Colonic mucosa (tissue), 4 donors: ENCODE results near the gene ARPP19. TPM values are rescaled to one million over a fixed set of nuclear protein-coding genes. Genes with fewer than 3 reads are reported as not detected.

Experiments used
- DNase-seq: peaks from one replicate; pipeline ENCODE4 v3.0.0-alpha.2; 2020
- H3K27ac ChIP-seq: fragments of 200-600 bp; one replicate; pipeline ENCODE4 v1.8.0; 2021
- H3K27me3 ChIP-seq: fragments of 200-600 bp; one replicate; pipeline ENCODE4 v1.8.0; 2021
- H3K36me3 ChIP-seq: fragments of 200-600 bp; one replicate; pipeline ENCODE4 v1.8.0; 2021
- H3K4me1 ChIP-seq: fragments of 200-600 bp; one replicate; pipeline ENCODE4 v1.8.0; 2021; ENCODE audit warnings: mild to moderate bottlenecking
- H3K4me3 ChIP-seq: fragments of 200-600 bp; one replicate; pipeline ENCODE4 v1.8.0; 2021
- H3K9ac ChIP-seq, 2 donors: one replicate each; pipeline ENCODE4 v1.7.0; 2013; ENCODE audit warnings: control low read depth in 2 of 2, low read depth in 2 of 2, low read length in 2 of 2
- H3K9me3 ChIP-seq: fragments of 200-600 bp; one replicate; pipeline ENCODE4 v1.8.0; 2021
- CTCF ChIP-seq: fragments of 200-600 bp; IDR thresholded peaks from one replicate; pipeline ENCODE4 v1.8.0; 2022; ENCODE audit warnings: antibody characterized with exemption, mild to moderate bottlenecking
- intact Hi-C: fragments of 100-400 bp; cut with DNase I; formaldehyde crosslinking; loops from one replicate; pipeline ENCODE4 v1.14.1; 2022
- total RNA-seq, 2 donors: library from RNA; stranded (reverse); fragmentation: NEBNext Ultra II Directional in 1 of 2; extraction: Animal tissue kit (Norgen Biotek cat#: 25700) in 1 of 2; gene quantifications; one replicate each; pipeline ENCODE4 v1.2.1, GENCODE V29; 2021
- donor health status: healthy.
- donor health status: DM: no; HTN: no; CAD: no.
- donor health status: DM: no; HTN: no; CAD: no.

The ARPP19 gene
- total RNA-seq, 2 donors from 2014 or later = 72.2 to 116 TPM

- H3K36me3 ChIP-seq = no peaks in the 10 kb centered on the region
- H3K4me1 ChIP-seq = no peaks in the 10 kb centered on the region
- H3K9ac ChIP-seq = no peak overlapping the region
- H3K27me3 ChIP-seq = no peaks in the 10 kb centered on the region
- intact Hi-C loops = no loop called here
- no peak for DNase-seq
- no peak overlapping the region for H3K27ac ChIP-seq
- TF ChIP-seq CTCF = no peak
- no peaks in the 10 kb centered on the region for H3K9me3 ChIP-seq
- no peak overlapping the region for H3K4me3 ChIP-seq
Observed at GRCh38 chr15:52540374-52541012, 28.3 kb downstream of the ARPP19 start.

- Histone ChIP-seq H3K9ac (no peak overlapping the region), H3K27ac (no peak overlapping the region), H3K4me3 (no peak overlapping the region), H3K9me3 (no peaks in the 10 kb centered on the region), H3K27me3 (no peaks in the 10 kb centered on the region), H3K36me3 (no peaks in the 10 kb centered on the region), H3K4me1 (no peaks in the 10 kb centered on the region)
- DNase-seq = no peak
- intact Hi-C loops = no loop called here
- no peak for TF ChIP-seq CTCF
Observed at GRCh38 chr15:52537459-52537858, 31.4 kb downstream of the ARPP19 start.

GRCh38 chr15:52532427-52532826 lies 36.4 kb downstream of the ARPP19 start:
- DNase-seq = no peak
- no peaks in the 10 kb centered on the region for H3K36me3 ChIP-seq
- H3K9ac ChIP-seq = no peak overlapping the region
- no peak for TF ChIP-seq CTCF
- H3K4me1 ChIP-seq = peaks cover 3% of the 10 kb centered on the region
- no peak overlapping the region for H3K4me3 ChIP-seq
- intact Hi-C loops = no loop called here
- H3K27ac ChIP-seq = no peak overlapping the region
- peaks cover 30% of the 10 kb centered on the region for H3K27me3 ChIP-seq
- no peaks in the 10 kb centered on the region for H3K9me3 ChIP-seq

GRCh38 chr15:52529940-52530339 lies 38.9 kb downstream of the ARPP19 start:
- H3K27me3 ChIP-seq = peaks cover 31% of the 10 kb centered on the region
- no peaks in the 10 kb centered on the region for H3K9me3 ChIP-seq
- H3K4me1 ChIP-seq = peaks cover 3% of the 10 kb centered on the region
- peak overlapping the region in 1 of 2 donors; percentile 3 for H3K9ac ChIP-seq
- no peak for DNase-seq
- H3K36me3 ChIP-seq = no peaks in the 10 kb centered on the region
- TF ChIP-seq CTCF = no peak
- H3K27ac ChIP-seq = no peak overlapping the region
- intact Hi-C loops = loop anchor here (5.0 to 10.0 kb wide), 2 partner anchors 32 to 205 kb away; no protein-coding TSS in a partner anchor
- H3K4me3 ChIP-seq = peak overlapping the region; percentile 69

GRCh38 chr15:52529341-52529924 lies 39.4 kb downstream of the ARPP19 start:
- H3K9ac ChIP-seq = peak overlapping the region; percentile 3 to 71
- H3K27me3 ChIP-seq = peaks cover 31% of the 10 kb centered on the region
- H3K27ac ChIP-seq = peak overlapping the region; percentile 52
- no peaks in the 10 kb centered on the region for H3K36me3 ChIP-seq
- intact Hi-C loops = loop anchor here (5.0 to 10.0 kb wide), 2 partner anchors 33 to 205 kb away; no protein-coding TSS in a partner anchor
- peak overlapping the region; percentile 69 for H3K4me3 ChIP-seq
- peaks cover 3% of the 10 kb centered on the region for H3K4me1 ChIP-seq
- peak; percentile 23 for DNase-seq
- no peaks in the 10 kb centered on the region for H3K9me3 ChIP-seq
- no peak for TF ChIP-seq CTCF
